ENCODE results near the gene SULT6B1.

- TF ChIP-seq, protein P1, sequence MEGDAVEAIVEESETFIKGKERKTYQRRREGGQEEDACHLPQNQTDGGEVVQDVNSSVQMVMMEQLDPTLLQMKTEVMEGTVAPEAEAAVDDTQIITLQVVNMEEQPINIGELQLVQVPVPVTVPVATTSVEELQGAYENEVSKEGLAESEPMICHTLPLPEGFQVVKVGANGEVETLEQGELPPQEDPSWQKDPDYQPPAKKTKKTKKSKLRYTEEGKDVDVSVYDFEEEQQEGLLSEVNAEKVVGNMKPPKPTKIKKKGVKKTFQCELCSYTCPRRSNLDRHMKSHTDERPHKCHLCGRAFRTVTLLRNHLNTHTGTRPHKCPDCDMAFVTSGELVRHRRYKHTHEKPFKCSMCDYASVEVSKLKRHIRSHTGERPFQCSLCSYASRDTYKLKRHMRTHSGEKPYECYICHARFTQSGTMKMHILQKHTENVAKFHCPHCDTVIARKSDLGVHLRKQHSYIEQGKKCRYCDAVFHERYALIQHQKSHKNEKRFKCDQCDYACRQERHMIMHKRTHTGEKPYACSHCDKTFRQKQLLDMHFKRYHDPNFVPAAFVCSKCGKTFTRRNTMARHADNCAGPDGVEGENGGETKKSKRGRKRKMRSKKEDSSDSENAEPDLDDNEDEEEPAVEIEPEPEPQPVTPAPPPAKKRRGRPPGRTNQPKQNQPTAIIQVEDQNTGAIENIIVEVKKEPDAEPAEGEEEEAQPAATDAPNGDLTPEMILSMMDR (conservative IDR thresholded peaks at IDR 0.05; ENCODE audit: low read length) = no peak
- TF ChIP-seq EZH2phosphoT487 (IDR thresholded peaks at IDR 0.05; ENCODE audit: borderline replicate concordance) = no peak
Measured at GRCh38 chr2:37154785-37155184, 33.7 kb downstream of the SULT6B1 start.

Data from Loucy (cell line).